Thyroid gland (tissue), 4 donors: ENCODE measurements around the gene MAB21L3. TPM values are rescaled to one million over a fixed set of nuclear protein-coding genes. Genes with fewer than 3 reads are reported as not detected.

Experiments
- DNase-seq, 2 donors: peaks; one replicate each; pipeline ENCODE4 v3.0.0-alpha.2; 2019
- H3K27ac ChIP-seq, 3 donors: fragments of 200-600 bp; sonication (generic); 1 replicate in 2 of 3; 2 replicates in 1 of 3; pipeline ENCODE4 v1.5.1; 2016 to 2019; ENCODE audit warnings: mild to moderate bottlenecking in 1 of 3, moderate library complexity in 1 of 3
- H3K27me3 ChIP-seq: fragments of 200-600 bp; sonication (generic); one replicate; pipeline ENCODE4 v1.5.1; 2019
- H3K36me3 ChIP-seq, 2 donors: fragments of 200-600 bp; sonication (generic); one replicate each; pipeline ENCODE4 v1.5.1; 2016 to 2019
- H3K4me1 ChIP-seq, 2 donors: fragments of 200-600 bp; sonication (generic); one replicate each; pipeline ENCODE4 v1.5.1; 2017 to 2019
- H3K4me3 ChIP-seq, 3 donors: fragments of 200-600 bp; sonication (generic); replicated peaks in 1 of 3; 1 replicate in 2 of 3; 2 replicates in 1 of 3; pipeline ENCODE4 v1.5.1; 2016; ENCODE audit warnings: mild to moderate bottlenecking in 1 of 3
- H3K9me3 ChIP-seq: fragments of 200-600 bp; sonication (generic); one replicate; pipeline ENCODE4 v1.5.1; 2017
- POLR2A ChIP-seq, 2 donors: fragments of 450-650 bp; IDR thresholded peaks; one replicate each; pipeline ENCODE4 v1.6.1; 2017; ENCODE audit warnings: antibody characterized with exemption in 2 of 2, mild to moderate bottlenecking in 2 of 2, moderate library complexity in 1 of 2
- WGBS, 2 donors: methylation state at CpG; one replicate each; pipeline ENCODE4 v1.1.5; 2017; 5-methylcytosine and 5-hydroxymethylcytosine counted together
- intact Hi-C: fragments of 100-400 bp; cut with DNase I; formaldehyde crosslinking; loops from one replicate; pipeline ENCODE4 v1.15.1; 2023
- total RNA-seq, 4 donors: library from RNA; depleted of rRNA; stranded (reverse); fragments of >200 nt; gene quantifications; one replicate each; pipeline ENCODE4 v1.2.3, GENCODE V29; 2016
- TF ChIP-seq, protein P1 (sequence below), 6 experiments: fragments of 200-600 bp in 3 of 6; fragments of 450-650 bp in 3 of 6; sonication (generic) in 3 of 6; IDR thresholded peaks; one replicate each; pipeline ENCODE4 v1.5.1; 2016 to 2019; ENCODE audit warnings: antibody characterized with exemption in 6 of 6, mild to moderate bottlenecking in 2 of 6, inconsistent platforms in 1 of 6, moderate library complexity in 1 of 6

MAB21L3 gene
- total RNA-seq, 4 donors from 2014 or later = 0.34 to 0.89 (median 0.73) TPM

DNA sequence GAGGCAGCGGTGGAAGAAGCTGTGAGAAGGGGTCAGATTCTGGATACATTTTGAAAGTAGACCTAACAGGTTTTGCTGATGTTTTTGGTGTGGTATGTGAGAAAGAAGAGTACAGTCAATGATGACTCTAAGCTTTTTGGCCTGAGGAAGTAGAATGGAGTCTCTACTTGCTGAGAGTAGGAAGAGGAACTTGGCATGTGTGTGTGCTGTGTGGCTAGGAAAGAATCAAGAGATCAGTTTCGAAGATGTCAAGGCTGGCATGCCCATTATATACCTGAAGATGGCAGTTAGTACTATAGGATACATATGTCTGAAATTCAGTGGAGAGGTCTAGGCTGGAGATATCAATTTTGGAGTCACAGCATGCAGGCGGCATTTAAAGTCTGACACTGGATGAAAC is 64.4 kb downstream of the MAB21L3 start:
- H3K27me3 ChIP-seq = no peaks in the 10 kb centered on the region
- WGBS, 2 donors = 69 to 81% methylated on average over 3 of the region's 3 CpGs
- H3K9me3 ChIP-seq = no peaks in the 10 kb centered on the region
- no peaks in the 10 kb centered on the region for H3K36me3 ChIP-seq
- no peaks in the 10 kb centered on the region for H3K4me1 ChIP-seq
- DNase-seq = no peak
- H3K27ac ChIP-seq = no peak overlapping the region
- TF ChIP-seq, protein P1, sequence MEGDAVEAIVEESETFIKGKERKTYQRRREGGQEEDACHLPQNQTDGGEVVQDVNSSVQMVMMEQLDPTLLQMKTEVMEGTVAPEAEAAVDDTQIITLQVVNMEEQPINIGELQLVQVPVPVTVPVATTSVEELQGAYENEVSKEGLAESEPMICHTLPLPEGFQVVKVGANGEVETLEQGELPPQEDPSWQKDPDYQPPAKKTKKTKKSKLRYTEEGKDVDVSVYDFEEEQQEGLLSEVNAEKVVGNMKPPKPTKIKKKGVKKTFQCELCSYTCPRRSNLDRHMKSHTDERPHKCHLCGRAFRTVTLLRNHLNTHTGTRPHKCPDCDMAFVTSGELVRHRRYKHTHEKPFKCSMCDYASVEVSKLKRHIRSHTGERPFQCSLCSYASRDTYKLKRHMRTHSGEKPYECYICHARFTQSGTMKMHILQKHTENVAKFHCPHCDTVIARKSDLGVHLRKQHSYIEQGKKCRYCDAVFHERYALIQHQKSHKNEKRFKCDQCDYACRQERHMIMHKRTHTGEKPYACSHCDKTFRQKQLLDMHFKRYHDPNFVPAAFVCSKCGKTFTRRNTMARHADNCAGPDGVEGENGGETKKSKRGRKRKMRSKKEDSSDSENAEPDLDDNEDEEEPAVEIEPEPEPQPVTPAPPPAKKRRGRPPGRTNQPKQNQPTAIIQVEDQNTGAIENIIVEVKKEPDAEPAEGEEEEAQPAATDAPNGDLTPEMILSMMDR (IDR thresholded peaks at IDR 0.05) = no peak
- TF ChIP-seq POLR2A (IDR thresholded peaks at IDR 0.05) = no peak
- H3K4me3 ChIP-seq = no peak overlapping the region
- intact Hi-C loops = no loop called here

DNA sequence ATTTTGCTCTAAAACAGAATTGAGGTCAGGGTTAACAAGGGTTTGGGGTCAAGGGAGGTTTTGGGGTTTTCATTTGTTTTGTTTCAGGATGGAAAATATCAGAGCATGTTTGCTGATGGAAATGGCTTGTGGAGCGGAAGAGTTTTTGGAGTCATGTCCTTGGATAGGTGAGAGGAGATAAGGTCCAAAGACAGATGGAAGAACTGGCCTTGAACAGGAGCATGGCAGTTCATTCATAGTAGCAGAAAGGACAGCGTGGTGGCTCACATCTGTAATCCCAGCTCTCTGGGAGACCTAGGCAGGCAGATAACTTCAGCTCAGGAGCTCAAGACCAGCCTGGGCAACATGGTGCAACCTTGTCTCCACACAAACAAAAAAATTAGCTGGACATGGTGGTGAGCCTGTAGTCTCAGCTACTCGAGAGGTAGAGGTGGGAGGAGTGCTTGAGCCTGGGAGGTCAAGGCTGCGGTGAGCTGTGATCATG is 65.1 kb downstream of the MAB21L3 start:
- no peak for DNase-seq
- no peaks in the 10 kb centered on the region for H3K36me3 ChIP-seq
- intact Hi-C loops = no loop called here
- H3K27me3 ChIP-seq = no peaks in the 10 kb centered on the region
- TF ChIP-seq, protein P1 (IDR thresholded peaks at IDR 0.05) = no peak
- no peak for TF ChIP-seq POLR2A (IDR thresholded peaks at IDR 0.05)
- H3K9me3 ChIP-seq = no peaks in the 10 kb centered on the region
- no peak overlapping the region for H3K4me3 ChIP-seq
- no peaks in the 10 kb centered on the region for H3K4me1 ChIP-seq
- no peak overlapping the region for H3K27ac ChIP-seq
- 78 to 80% methylated on average over 4 of the region's 4 CpGs for WGBS, 2 donors

DNA sequence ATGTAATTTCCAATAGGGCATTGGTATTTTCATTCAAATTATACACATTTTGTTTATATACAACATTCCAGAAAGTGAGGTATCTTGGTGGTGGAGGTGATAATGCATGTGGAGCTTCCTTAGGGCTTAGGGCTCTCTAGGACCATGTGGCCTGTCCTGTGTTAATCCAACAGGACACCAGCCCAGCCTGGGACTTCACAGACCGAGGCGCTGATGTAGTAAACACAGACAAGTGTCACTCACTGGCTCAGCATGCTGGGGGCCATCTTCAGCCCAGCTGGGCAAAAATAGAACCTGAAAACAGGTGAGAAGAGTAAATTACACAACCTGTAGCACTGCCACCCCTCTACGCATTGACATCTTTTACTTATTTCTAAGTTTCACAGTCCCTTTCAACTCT is 66.7 kb downstream of the MAB21L3 start:
- intact Hi-C loops = no loop called here
- H3K9me3 ChIP-seq = no peaks in the 10 kb centered on the region
- TF ChIP-seq, protein P1 (IDR thresholded peaks at IDR 0.05) = no peak
- no peak for TF ChIP-seq POLR2A (IDR thresholded peaks at IDR 0.05)

DNA sequence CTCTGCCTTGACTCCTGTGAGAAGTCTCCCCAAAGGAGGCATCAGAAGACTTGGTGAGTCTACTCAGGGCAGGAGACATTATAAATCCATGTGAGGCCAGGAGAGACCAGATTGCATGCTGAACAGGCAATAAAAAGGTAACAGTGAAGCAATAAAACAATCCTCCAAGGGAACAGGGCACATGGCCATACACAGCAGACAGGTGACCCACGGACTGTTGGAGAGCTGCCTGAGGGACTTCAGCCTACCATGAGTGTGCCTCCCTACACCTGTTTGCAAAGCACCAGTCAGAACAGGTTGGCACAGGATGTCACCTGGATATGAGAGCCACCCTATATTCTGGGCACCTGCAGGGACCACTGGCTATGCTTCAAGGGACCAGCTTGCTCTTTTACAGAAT is 67.6 kb downstream of the MAB21L3 start:
- no peaks in the 10 kb centered on the region for H3K27me3 ChIP-seq
- H3K4me3 ChIP-seq = no peak overlapping the region
- no peaks in the 10 kb centered on the region for H3K4me1 ChIP-seq
- H3K36me3 ChIP-seq = no peaks in the 10 kb centered on the region
- no peak for TF ChIP-seq POLR2A (IDR thresholded peaks at IDR 0.05)
- TF ChIP-seq, protein P1 (IDR thresholded peaks at IDR 0.05) = no peak
- intact Hi-C loops = no loop called here
- peak; percentile 36 to 56 for DNase-seq
- 40 to 70% methylated on average over 1 of the region's 1 CpG for WGBS, 2 donors
- no peak overlapping the region for H3K27ac ChIP-seq
- H3K9me3 ChIP-seq = no peaks in the 10 kb centered on the region

More for the DNA sequence above, 66.7 kb downstream of the MAB21L3 start:
- Histone ChIP-seq H3K27me3 (no peaks in the 10 kb centered on the region), H3K4me3 (no peak overlapping the region), H3K36me3 (no peaks in the 10 kb centered on the region), H3K4me1 (no peaks in the 10 kb centered on the region), H3K27ac (no peak overlapping the region)
- no peak for DNase-seq
- 91 to 96% methylated on average over 3 of the region's 3 CpGs for WGBS, 2 donors

DNA sequence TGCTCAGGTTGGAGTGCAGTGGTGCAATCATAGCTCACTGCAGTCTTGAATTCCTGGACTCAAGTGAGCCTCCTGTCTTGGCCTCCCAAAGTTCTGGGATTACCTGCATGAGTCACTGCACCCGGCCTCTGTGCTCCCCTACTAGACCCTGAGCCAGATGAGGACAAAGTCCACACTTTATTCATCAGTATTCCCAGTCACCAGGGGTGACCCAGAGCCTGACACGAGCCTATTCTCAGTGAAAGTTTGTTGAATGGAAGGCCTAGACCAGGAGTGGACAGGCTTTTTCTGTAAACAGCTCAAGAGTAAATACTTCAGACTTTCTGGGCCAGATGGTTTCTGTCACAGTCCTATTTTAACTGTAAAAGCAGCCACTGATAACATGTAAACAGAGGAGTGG is 68.2 kb downstream of the MAB21L3 start:
- Histone ChIP-seq H3K9me3 (no peaks in the 10 kb centered on the region), H3K27me3 (no peaks in the 10 kb centered on the region), H3K4me3 (no peak overlapping the region), H3K27ac (no peak overlapping the region), H3K4me1 (no peaks in the 10 kb centered on the region), H3K36me3 (no peaks in the 10 kb centered on the region)
- WGBS, 2 donors = 78 to 92% methylated on average over 2 of the region's 2 CpGs
- intact Hi-C loops = no loop called here
- TF ChIP-seq, protein P1 (IDR thresholded peaks at IDR 0.05) = no peak
- TF ChIP-seq POLR2A (IDR thresholded peaks at IDR 0.05) = no peak
- DNase-seq = no peak
